OCI-LY1 (cell line): ENCODE measurements around the gene MRPL39.

Experiments
- H2AFZ ChIP-seq: fragments of 200-600 bp; sonication (generic), shearing (Covaris generic); 2 replicates; pipeline ENCODE4 v1.6.0; 2014; ENCODE audit warnings: antibody characterized with exemption, mild to moderate bottlenecking, low read length
- H3F3A ChIP-seq: fragments of 200-600 bp; sonication (generic), shearing (Covaris generic); 2 replicates; pipeline ENCODE4 v1.6.0; 2014; ENCODE audit warnings: mild to moderate bottlenecking, antibody characterized with exemption, low read length, moderate library complexity; ENCODE audit not compliant: insufficient read depth
- H3K27ac ChIP-seq: fragments of 200-600 bp; sonication (generic); 2 replicates; pipeline ENCODE4 v1.5.1; 2014; ENCODE audit warnings: low read length, mixed run types, mild to moderate bottlenecking, low read depth; ENCODE audit not compliant: poor library complexity, severe bottlenecking
- H3K27me3 ChIP-seq: fragments of 200-600 bp; sonication (generic); 2 replicates; pipeline ENCODE4 v1.6.0; 2014; ENCODE audit warnings: antibody characterized with exemption, mild to moderate bottlenecking, low read length, moderate library complexity; ENCODE audit not compliant: insufficient read depth
- H3K36me3 ChIP-seq: fragments of 200-600 bp; sonication (generic); 2 replicates; pipeline ENCODE4 v1.6.1; 2014; ENCODE audit warnings: mild to moderate bottlenecking, antibody characterized with exemption, low read length, moderate library complexity, mixed read lengths; ENCODE audit not compliant: insufficient read depth
- H3K4me1 ChIP-seq: fragments of 200-600 bp; sonication (generic); 2 replicates; pipeline ENCODE4 v1.5.1; 2014; ENCODE audit warnings: mild to moderate bottlenecking, low read length, moderate library complexity; ENCODE audit not compliant: insufficient read depth, severe bottlenecking
- H3K4me2 ChIP-seq: fragments of 200-600 bp; sonication (generic), shearing (Covaris generic); 2 replicates; pipeline ENCODE4 v1.6.1; 2014; ENCODE audit warnings: low read length
- H3K4me3 ChIP-seq: fragments of 200-600 bp; sonication (generic); 2 replicates; pipeline ENCODE4 v1.5.1; 2014; ENCODE audit warnings: low read length, low read depth, mild to moderate bottlenecking, mixed read lengths; ENCODE audit not compliant: poor library complexity, severe bottlenecking
- H3K79me2 ChIP-seq: fragments of 200-600 bp; shearing (Covaris generic); 2 replicates; pipeline ENCODE4 v1.6.1; 2016; ENCODE audit warnings: mixed run types, low read length, mixed read lengths; ENCODE audit not compliant: insufficient read depth
- H3K9ac ChIP-seq: fragments of 200-600 bp; sonication (generic), shearing (Covaris generic); 2 replicates; pipeline ENCODE4 v1.6.1; 2014; ENCODE audit warnings: mild to moderate bottlenecking, low read length, mixed read lengths
- H3K9me2 ChIP-seq: fragments of 200-600 bp; sonication (generic), shearing (Covaris generic); 2 replicates; pipeline ENCODE4 v1.6.1; 2014; ENCODE audit warnings: low read depth, mild to moderate bottlenecking, low read length, mixed read lengths
- H3K9me3 ChIP-seq: fragments of 200-600 bp; shearing (Covaris generic); 2 replicates; pipeline ENCODE4 v1.6.1; 2014; ENCODE audit warnings: low read length, mixed read lengths
- H4K20me1 ChIP-seq: fragments of 200-600 bp; sonication (generic), shearing (Covaris generic); 2 replicates; pipeline ENCODE4 v1.6.0; 2016; ENCODE audit warnings: mild to moderate bottlenecking, low read length; ENCODE audit not compliant: insufficient read depth
- CTCF ChIP-seq: fragments of 200-600 bp; sonication (generic), shearing (Covaris generic); IDR thresholded peaks from 2 replicates; pipeline ENCODE4 v1.5.1; 2017; ENCODE audit warnings: mild to moderate bottlenecking, antibody characterized with exemption, low read length, moderate library complexity, mixed read lengths
- EZH2 ChIP-seq: fragments of 200-600 bp; sonication (generic), shearing (Covaris generic); IDR thresholded peaks from 2 replicates; pipeline ENCODE4 v1.8.0; 2017; ENCODE audit warnings: borderline replicate concordance, mixed run types, mild to moderate bottlenecking, antibody characterized with exemption, low read length, moderate library complexity, mixed read lengths

Gene MRPL39

GRCh38 chr21:25607151-25608043 lies at the start of gene MRPL39:
Gene MRPL39, minus strand, starts transcription at chr21:25607481. Its CDS starts 6 bp downstream, at chr21:25607475.
- H4K20me1 ChIP-seq = no peaks in the 10 kb centered on the region
- H3K4me3 ChIP-seq = peak within 1 kb of the TSS; percentile 92
- no peaks in the 10 kb centered on the region for H3K27me3 ChIP-seq
- H3K9ac ChIP-seq = peak within 1 kb of the TSS; percentile 90
- H3K4me2 ChIP-seq = peak within 1 kb of the TSS; percentile 89
- peaks cover 25% of the 10 kb centered on the region for H3K4me1 ChIP-seq
- H2AFZ ChIP-seq = peak within 1 kb of the TSS; percentile 96
- H3F3A ChIP-seq = no peaks in the 10 kb centered on the region
- peak; percentile 75 for TF ChIP-seq CTCF
- no peak for TF ChIP-seq EZH2
- no peaks in the 10 kb centered on the region for H3K9me3 ChIP-seq
- H3K79me2 ChIP-seq = peaks cover 8% of the 10 kb centered on the region
- H3K36me3 ChIP-seq = peaks cover 30% of the 10 kb centered on the region
- peak within 1 kb of the TSS; percentile 55 for H3K27ac ChIP-seq
- H3K9me2 ChIP-seq = no peaks in the 10 kb centered on the region

DNA sequence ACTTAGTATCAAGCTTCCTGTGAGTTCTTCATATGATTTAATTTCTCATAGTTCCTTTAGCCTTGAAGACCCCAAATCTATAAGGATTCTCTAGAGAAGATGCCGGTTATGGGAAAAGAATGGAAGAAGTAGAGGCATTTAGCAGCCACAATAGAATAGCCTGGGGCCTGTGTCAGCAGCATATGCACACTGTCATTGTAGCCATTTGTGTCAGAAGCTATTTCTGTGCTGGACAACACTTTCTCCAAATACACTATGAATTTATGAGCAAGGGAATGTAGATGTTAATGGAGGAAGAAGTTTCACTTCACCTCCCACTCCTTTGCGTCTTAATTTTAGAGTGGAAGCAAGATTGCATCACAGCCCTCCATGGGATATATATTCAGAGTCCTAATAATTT lies 49.1 kb upstream of the MRPL39 start:
- H3K9ac ChIP-seq = no peak overlapping the region
- H3F3A ChIP-seq = no peaks in the 10 kb centered on the region
- no peak overlapping the region for H3K27ac ChIP-seq

DNA sequence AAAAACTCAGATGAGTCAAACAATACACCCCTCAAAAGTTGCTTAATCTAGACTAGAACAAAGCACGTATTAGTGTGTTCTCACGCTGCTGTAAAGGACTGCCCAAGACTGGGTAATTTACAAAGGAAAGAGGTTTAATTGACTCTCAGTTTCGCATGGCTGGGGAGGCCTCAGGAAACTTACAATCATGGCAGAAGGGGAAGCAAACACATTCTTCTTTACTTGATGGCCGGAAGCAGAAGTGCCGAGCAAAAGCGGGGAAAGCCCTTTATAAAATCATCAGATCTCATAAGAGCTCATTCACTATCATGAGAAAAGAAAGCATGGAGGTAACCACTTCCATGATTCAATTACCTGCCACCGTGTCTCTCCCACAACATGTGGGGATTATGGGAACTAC lies 41.9 kb upstream of the MRPL39 start:
- no peaks in the 10 kb centered on the region for H3K9me3 ChIP-seq
- H3K9me2 ChIP-seq = no peaks in the 10 kb centered on the region
- TF ChIP-seq CTCF (no peak), EZH2 (no peak)
- no peaks in the 10 kb centered on the region for H3K4me1 ChIP-seq
- H3K27ac ChIP-seq = no peak overlapping the region
- H2AFZ ChIP-seq = no peak overlapping the region
- no peaks in the 10 kb centered on the region for H3K27me3 ChIP-seq
- no peaks in the 10 kb centered on the region for H3K79me2 ChIP-seq
- H4K20me1 ChIP-seq = no peaks in the 10 kb centered on the region
- H3K9ac ChIP-seq = no peak overlapping the region
- no peaks in the 10 kb centered on the region for H3K36me3 ChIP-seq
- no peaks in the 10 kb centered on the region for H3F3A ChIP-seq
- no peak overlapping the region for H3K4me3 ChIP-seq
- no peak overlapping the region for H3K4me2 ChIP-seq

More for the DNA sequence above, 49.1 kb upstream of the MRPL39 start:
- H3K36me3 ChIP-seq = no peaks in the 10 kb centered on the region
- no peak for TF ChIP-seq EZH2
- TF ChIP-seq CTCF = no peak
- H3K79me2 ChIP-seq = no peaks in the 10 kb centered on the region
- H3K9me3 ChIP-seq = no peaks in the 10 kb centered on the region
- no peaks in the 10 kb centered on the region for H4K20me1 ChIP-seq
- no peak overlapping the region for H3K4me2 ChIP-seq
- H3K9me2 ChIP-seq = no peaks in the 10 kb centered on the region
- no peaks in the 10 kb centered on the region for H3K4me1 ChIP-seq
- no peak overlapping the region for H3K4me3 ChIP-seq
- no peaks in the 10 kb centered on the region for H3K27me3 ChIP-seq
- no peak overlapping the region for H2AFZ ChIP-seq
